HG03097 (cell line): Measurements from ENCODE around the gene SLC38A7.
"Not testable (repeated sequence)": the region's sequence is repeated elsewhere in the genome, so short reads cannot be mapped to it uniquely, and the experiment has no call there.

Experiments
- ATAC-seq: cut with Tn5 transposase; IDR thresholded peaks from one replicate; pipeline ENCODE4 v1.9.1; 2021; ENCODE audit not compliant: unreplicated experiment, low FRiP score

The SLC38A7 gene

DNA sequence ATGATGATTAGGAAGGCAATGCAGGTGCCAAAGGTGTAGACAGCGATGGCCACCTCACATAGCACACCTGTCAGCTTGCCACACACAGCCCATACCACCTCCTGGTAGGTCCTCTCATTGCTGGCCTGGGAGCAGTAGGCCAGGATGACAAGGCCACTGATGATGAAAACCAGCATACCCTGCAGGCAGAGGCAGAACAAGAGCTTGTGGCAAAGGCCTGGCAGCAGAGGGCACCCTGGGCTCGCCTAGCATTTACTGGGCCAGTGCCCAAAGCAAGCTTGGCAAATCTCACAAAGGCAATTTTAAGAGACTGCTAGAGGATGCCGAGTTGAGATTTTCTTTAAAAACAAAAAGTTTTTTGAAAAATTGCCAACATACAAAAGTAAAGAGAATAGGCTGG is 5.9 kb downstream of the SLC38A7 start:
- no peak for ATAC-seq

GRCh38 chr16:58678269-58678668 is 6.3 kb downstream of the SLC38A7 start:
- ATAC-seq = no peak

DNA sequence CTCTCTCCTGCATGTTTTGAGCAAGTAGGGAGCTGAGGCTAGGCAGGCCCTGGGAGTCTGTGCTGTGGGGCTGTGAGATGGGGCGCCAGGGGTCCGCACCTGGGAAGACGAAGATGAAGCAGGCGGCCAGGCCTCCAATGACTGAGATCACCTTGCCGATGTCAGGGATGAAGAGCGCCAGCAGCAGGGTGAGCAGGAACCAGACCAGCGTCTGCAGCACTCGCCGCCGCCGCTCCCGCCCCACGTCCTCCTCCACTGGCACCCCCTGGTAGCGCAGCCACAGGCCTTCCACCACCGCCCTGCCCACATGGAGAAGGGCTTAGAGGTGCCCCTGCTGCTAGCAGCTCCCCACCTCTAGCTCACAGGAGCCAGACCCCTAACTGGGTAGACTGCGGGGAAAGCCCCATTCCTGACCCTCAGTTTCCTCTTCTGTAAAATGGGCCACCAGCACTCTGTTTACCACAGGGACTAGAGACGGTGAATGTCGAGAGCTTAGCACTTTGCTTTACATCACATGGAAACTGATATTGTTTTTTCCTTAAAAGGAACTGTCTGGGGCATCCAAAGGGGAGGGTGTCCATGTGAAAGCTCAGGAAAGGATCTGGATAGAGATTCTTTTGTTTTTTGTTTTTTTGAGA is 13.5 kb downstream of the SLC38A7 start:
- no peak for ATAC-seq

DNA sequence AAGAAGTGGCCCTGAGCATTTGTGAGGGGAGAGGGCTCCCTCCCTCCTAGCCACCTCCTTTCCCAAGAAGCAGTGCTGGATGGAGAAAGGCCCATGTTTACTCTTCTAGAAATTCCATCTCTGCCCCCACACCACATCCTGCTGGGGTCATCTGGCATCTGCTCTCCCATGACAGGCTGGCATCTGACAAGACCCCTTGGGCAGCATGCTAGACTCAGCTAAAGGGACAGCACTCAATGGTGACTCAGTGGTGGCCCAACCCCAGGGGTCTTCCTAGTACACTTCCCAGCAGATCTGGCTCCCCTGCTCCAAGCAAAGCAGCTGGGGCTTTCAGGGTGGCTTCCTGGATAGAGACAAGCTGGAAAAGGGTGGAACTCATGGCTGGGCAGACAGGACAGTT is 14.4 kb downstream of the SLC38A7 start:
- ATAC-seq = no peak

DNA sequence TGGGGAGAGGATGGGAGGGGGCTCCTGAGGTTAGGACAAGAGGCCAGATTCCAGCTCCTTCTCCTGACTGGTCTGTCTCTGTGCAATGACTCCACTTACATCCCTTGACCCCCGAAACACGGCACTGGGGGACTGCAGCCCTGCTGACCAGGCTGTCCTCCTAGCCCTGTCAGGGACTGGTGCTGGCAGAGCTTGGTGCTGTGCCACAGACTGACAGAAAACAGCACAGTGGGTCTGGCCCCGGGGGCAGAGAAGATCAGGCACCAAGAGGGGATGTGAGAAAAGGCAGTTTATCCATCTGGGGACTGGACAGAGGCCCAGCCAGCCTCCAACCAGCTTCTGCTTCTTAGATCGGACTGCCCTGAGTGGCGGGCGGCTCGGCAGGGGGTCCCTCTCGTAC is 19.4 kb downstream of the SLC38A7 start:
- ATAC-seq = no peak

DNA sequence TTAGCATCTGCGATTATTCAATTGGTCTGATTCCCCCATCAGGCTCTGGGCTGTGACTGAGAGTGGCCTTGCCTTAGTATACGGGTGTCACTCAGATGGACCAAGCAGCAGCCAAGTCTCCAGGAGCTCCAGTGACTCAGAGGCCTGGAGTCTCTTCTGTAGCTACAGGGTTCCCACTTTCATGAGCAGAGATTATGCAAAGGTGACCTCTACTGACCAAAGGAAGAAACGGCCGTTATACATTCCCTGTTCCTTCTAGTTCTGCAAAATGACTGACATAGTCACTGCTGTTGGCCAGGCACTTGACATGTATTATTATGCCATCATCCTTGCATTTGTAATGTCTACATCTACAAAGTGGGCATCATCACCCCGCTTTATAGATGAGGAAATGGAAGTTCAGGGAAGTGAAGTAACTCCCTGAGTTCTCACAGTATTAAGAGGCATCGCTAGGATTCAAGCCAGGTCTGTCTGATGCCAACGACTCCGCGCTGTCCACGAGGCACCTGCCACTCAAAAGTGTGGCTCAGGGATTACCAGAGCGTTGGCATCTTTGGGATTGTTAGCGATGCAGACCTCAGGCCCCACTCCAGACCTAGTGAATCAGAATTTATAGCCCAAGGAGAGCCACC is 23.3 kb downstream of the SLC38A7 start:
- no peak for ATAC-seq

- ATAC-seq = not testable (repeated sequence)
These were observed 24.7 kb downstream of the SLC38A7 start for GRCh38 chr16:58659911-58660310.

DNA sequence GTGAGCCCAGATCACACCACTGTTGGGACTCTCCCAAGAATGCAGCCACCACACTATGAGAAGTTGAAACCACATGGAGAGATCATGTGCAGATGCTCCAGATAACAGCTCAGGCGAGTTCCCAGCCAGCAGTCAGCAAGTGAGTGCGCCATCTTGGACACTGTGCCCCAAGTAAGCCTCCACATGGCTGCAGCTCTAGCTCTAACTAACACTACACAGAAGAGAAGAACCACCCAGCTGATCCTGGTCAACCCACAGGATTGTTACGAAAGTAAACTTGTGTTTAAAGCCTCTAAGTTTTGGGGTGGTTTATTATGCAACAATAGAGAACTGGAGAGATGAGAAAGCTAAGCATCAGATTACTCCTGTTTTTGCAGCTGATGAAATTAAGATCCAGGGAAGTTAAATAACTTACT is 25.8 kb downstream of the SLC38A7 start:
- no peak for ATAC-seq

DNA sequence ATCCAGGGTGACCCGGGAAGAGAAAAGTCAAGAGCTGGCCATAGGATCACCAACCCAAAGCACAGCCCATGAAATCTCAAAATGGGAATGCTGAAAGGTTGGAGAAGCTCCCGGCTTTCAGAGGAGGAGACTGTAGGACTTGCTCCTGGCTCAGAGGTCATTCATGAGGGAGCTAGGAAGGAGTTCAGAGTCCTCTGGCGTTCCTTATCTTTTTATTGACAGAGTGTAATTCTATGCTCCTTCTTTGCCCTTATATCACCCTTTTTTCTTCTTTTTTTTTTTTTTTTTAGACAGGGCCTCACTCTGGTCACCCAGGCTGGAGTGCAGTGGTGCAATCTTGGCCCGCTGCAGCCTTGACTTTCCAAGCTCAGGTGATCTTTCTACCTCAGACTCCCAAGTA is 27.7 kb downstream of the SLC38A7 start:
- no peak for ATAC-seq

GRCh38 chr16:58655215-58655596 is 29.4 kb downstream of the SLC38A7 start:
- ATAC-seq = no peak

DNA sequence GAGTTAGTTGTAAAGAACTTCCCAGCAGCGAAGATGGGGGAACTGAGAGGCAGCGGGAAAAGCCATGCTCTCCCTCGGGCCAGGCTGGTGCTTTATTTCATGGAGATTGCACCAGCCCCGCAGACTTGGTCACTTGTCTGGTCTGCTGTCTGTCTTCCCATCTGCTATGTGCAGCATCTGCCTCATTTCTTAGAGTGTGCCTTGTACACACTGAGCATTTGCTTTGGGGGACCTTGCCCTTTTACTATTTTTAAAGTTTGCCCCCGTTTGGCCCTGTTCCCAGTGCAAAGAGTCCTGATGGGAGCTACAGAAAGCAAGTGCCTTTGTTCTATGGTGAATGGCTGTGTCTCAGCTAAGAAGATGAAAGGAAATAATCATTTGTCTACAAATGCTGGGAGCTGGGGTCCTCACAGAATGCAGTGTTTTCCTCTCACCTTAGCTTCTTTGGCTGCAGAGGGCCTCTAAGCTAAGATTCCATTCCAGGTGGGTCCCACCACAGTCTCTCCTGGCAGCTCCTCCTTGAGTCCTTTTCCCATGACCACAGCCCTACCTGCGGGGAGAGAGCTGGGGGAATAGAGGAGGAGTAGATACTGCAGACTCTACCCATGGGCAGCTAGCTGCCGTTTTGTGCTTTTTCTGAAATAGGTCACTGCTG is 29.9 kb downstream of the SLC38A7 start:
- ATAC-seq = no peak

DNA sequence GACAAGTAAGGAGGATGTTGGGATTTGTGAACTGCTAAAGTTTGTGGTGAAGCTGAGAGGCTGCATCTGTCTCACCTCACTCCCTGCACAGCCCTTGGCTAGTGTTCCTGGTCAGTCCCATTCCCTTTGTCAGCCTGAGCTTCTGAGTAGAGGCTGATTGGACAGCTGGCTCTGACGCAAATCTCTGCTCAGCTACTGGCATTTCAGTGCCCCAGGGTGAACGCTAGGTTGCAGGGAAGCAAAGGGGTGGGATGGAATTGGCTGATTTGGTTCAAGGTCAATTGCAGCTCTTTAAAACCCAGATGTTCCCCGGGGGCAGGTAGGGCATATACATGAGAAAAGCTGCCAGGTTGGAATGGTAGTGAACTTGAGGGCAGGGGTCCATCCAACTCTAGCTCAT is 31.8 kb downstream of the SLC38A7 start:
- no peak for ATAC-seq

GRCh38 chr16:58651965-58652348 is 32.6 kb downstream of the SLC38A7 start:
- no peak for ATAC-seq

- ATAC-seq = no peak
These were observed 34.9 kb downstream of the SLC38A7 start for GRCh38 chr16:58649707-58650106.

- ATAC-seq = no peak
These were observed 37.5 kb downstream of the SLC38A7 start for GRCh38 chr16:58647107-58647506.

DNA sequence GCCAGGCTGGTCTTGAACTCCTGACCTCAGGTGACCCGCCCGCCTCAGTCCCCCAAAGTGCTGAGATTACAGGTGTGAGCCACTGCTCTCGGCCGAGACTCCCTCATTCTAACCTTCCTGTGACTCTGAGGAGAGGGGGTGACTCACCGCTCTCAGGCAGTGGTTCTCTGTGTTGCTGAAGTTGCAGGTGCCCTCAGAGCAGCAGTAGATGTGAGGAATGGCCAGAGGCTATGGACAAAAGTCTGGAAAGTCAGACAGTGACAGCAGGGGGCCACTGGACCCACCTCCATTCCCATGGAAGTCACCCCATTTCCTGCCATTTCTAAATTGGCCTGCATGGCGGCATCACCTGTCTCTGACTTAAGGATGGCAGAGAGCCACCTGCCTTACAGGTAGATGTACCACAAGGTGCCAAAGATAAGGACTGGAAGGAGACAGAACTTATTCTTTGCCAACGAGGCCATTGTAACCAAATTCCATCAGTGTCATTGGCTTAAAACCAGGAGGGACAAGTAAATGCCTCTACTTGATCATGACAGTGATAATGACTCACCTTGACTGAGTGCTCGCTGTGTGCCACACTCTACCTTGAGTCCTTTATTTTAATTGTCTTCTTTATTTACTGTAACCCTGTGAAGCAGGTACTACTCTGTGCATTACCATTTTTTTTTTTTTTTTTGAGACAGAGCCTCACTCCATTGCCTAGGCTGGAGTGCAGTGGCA is 39.6 kb downstream of the SLC38A7 start:
- no peak for ATAC-seq

- no peak for ATAC-seq
These were observed 40.5 kb downstream of the SLC38A7 start for GRCh38 chr16:58644108-58644507.

GRCh38 chr16:58640949-58641348 is 43.6 kb downstream of the SLC38A7 start:
- ATAC-seq = no peak

GRCh38 chr16:58639836-58640235 is 44.7 kb downstream of the SLC38A7 start:
- no peak for ATAC-seq

DNA sequence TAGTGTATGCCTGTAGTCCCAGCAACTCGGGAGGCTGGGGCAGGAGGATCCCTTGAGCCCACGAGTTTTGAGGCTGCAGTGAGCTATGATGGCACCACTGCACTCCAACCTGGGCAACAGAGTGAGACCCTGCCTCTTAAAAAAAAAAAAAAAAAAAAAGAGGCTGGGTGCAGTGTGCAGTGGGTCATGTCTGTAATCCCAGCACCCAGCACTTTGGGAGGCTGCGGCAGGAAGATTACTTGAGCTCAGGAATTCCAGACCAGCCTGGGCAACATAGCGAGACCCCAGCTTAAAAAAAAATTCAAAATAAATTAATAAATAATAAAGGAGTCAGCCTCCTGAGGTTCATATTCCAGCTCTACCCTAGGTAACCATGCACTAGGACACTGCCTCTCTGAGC is 45.3 kb downstream of the SLC38A7 start:
- ATAC-seq = no peak
